ENCODE data around the gene CXCR4. TPM values are rescaled to one million over a fixed set of nuclear protein-coding genes. Genes with fewer than 3 reads are reported as not detected.

Gene CXCR4
- total and polyA plus RNA-seq, 9 of the 15 experiments (the other 6 are each of a cell fraction or from before 2014, with no cell fraction given) = 0.07 to 0.45 (median 0.17) TPM; not detected in 3

DNA sequence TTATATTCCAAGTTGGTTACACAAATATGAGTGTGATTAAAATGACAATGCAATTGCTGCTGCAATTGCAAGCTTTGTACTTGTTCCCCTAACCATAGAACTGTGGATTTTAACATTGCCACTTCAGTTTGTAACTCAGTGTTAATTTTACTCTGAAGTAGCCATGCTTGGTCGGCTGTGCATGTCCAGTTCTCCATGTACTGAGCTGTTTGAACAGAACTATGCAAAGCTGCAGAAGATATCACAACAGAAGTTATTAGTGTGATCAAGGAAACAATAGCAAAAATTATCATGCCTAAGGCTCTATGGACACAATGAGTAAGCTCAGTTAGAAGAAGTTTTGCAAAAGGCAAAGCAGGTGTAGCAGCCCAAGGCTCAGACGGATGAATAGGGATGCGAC, 45.3 kb downstream of the CXCR4 start:
- no peaks in the 10 kb centered on the region for H3K36me3 ChIP-seq (ENCODE audit: control insufficient read depth, insufficient read depth, low read length)
- ChIA-PET CTCF (ENCODE audit: low intra/inter-chr PET ratio) (no interaction called here), POLR2A (no interaction called here)
- 2% methylated on average over 3 of the region's 3 CpGs for WGBS (ENCODE audit: insufficient coverage, low coverage, missing lambda C conversion rate)
- H3K9me3 ChIP-seq (replicated peaks; ENCODE audit: control insufficient read depth, insufficient read depth, low read depth, low read length) = no peaks in the 10 kb centered on the region
- FAIRE-seq (no peak), ATAC-seq (no peak), DNase-seq (ENCODE audit: extremely low read depth in 1 of 4, low spot score in 3 of 4) (no peak)
- in situ Hi-C loops (cut with MboI) = no loop called here
- no peak overlapping the region for H2AFZ ChIP-seq (ENCODE audit: low read depth, low read length)
- TF ChIP-seq TCF7 (IDR thresholded peaks at IDR 0.05; ENCODE audit: borderline replicate concordance) = no peak
- no peak for TF ChIP-seq ILF3 (IDR thresholded peaks at IDR 0.05; ENCODE audit: borderline replicate concordance)
- no peak for TF ChIP-seq THRAP3 (IDR thresholded peaks at IDR 0.05; ENCODE audit: borderline replicate concordance)
- TF ChIP-seq CBX3 (IDR thresholded peaks at IDR 0.05; ENCODE audit: borderline replicate concordance in 1 of 2, low read length in 2 of 2) = no peak
- TF ChIP-seq CSDE1 (IDR thresholded peaks at IDR 0.05) = no peak
- TF ChIP-seq ZNF324 (CRISPR knock-in tag; IDR thresholded peaks at IDR 0.05) = no peak
- no peak for TF ChIP-seq BHLHE40 (IDR thresholded peaks at IDR 0.05; ENCODE audit: low read length)
- no peak for TF ChIP-seq RBM14 (IDR thresholded peaks at IDR 0.05; ENCODE audit: borderline replicate concordance, insufficient read depth, low read depth, low read length)
- TF ChIP-seq ZBTB49 (CRISPR knock-in tag; IDR thresholded peaks at IDR 0.05; ENCODE audit: borderline replicate concordance) = no peak
- TF ChIP-seq EWSR1 (IDR thresholded peaks at IDR 0.05; ENCODE audit: borderline replicate concordance, low read depth, partially characterized antibody) = no peak
- TF ChIP-seq, protein P1, sequence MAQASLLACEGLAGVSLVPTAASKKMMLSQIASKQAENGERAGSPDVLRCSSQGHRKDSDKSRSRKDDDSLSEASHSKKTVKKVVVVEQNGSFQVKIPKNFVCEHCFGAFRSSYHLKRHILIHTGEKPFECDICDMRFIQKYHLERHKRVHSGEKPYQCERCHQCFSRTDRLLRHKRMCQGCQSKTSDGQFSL (CRISPR knock-in tag; IDR thresholded peaks at IDR 0.05) = no peak
- TF ChIP-seq, protein P1 (tag; IDR thresholded peaks at IDR 0.05) = no peak
- TF ChIP-seq ZNF79 (CRISPR knock-in tag; IDR thresholded peaks at IDR 0.05; ENCODE audit: low read depth) = no peak
- TF ChIP-seq ZNF280A (IDR thresholded peaks at IDR 0.05; ENCODE audit: low read depth, partially characterized antibody) = no peak
- no TSS peak for BruUV-seq (replicated peaks)
- intact Hi-C loops (cut with micrococcal nuclease) = loop anchor here (10.0 kb wide), 1 partner anchor 158 kb away; no protein-coding TSS in a partner anchor
- H3K79me2 ChIP-seq (ENCODE audit: control insufficient read depth, insufficient read depth, low read length) = no peaks in the 10 kb centered on the region
- no peaks in the 10 kb centered on the region for H3K9me1 ChIP-seq (ENCODE audit: control insufficient read depth, insufficient read depth, low read length)
- peaks cover 3 to 5% of the 10 kb centered on the region in 2 experiments; a peak in 3 of 5 replicates for H3K27me3 ChIP-seq (ENCODE audit: control insufficient read depth in 2 of 2, insufficient read depth in 2 of 2, low read length in 2 of 2)
- H3K4me2 ChIP-seq (ENCODE audit: insufficient read depth, low read length) = no peak overlapping the region
- no peaks in the 10 kb centered on the region for H3K4me1 ChIP-seq (replicated peaks in 1 of 2; ENCODE audit: control insufficient read depth in 2 of 2, insufficient read depth in 2 of 2, low read length in 2 of 2)
- H3K9ac ChIP-seq (ENCODE audit: insufficient read depth in 1 of 2, low read depth in 2 of 2, low read length in 2 of 2) = no peak overlapping the region
- no peak overlapping the region for H3K4me3 ChIP-seq
- no peak overlapping the region for H3K27ac ChIP-seq (ENCODE audit: extremely low read depth, low read depth, low read length)
- no peaks in the 10 kb centered on the region; the same call in 1 of the 2 replicates for H4K20me1 ChIP-seq (replicated peaks; ENCODE audit: control insufficient read depth, insufficient read depth, low read length)

All from K562 (cell line).